ENCODE measurements around the gene FRMD3.

DNA sequence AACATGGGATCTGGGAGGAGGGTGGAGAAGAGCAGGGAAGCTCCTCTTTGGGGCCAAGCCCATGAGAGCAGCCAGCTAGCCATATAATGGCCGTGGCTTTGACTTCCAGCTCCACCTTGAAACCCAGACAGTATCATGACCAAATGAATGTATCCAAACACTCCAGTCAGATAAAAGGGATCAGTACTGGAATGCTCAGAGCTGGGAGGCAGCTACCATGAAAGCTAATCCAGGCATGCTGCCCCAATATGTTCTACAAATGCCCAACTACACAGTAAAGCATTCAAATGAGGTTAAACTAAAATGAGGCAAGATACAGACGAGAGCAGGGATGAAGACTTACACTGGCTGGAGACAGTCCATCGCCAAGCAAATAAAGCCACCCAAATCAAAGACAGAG lies 69.4 kb downstream of the FRMD3 start:
- TF ChIP-seq ETV6 (CRISPR knock-in tag; IDR thresholded peaks at IDR 0.05) (no peak), MXD4 (CRISPR knock-in tag; IDR thresholded peaks at IDR 0.05; ENCODE audit: borderline replicate concordance) (no peak), NR3C1 (CRISPR knock-in tag; conservative IDR thresholded peaks at IDR 0.05; ENCODE audit: low read depth) (no peak), PRRX2 (CRISPR knock-in tag; IDR thresholded peaks at IDR 0.05) (no peak), SOX15 (CRISPR knock-in tag; IDR thresholded peaks at IDR 0.05) (no peak), ZNF138 (CRISPR knock-in tag; conservative IDR thresholded peaks at IDR 0.05) (no peak), SP1 (CRISPR knock-in tag; conservative IDR thresholded peaks at IDR 0.05) (no peak)
- TF ChIP-seq, protein P1, sequence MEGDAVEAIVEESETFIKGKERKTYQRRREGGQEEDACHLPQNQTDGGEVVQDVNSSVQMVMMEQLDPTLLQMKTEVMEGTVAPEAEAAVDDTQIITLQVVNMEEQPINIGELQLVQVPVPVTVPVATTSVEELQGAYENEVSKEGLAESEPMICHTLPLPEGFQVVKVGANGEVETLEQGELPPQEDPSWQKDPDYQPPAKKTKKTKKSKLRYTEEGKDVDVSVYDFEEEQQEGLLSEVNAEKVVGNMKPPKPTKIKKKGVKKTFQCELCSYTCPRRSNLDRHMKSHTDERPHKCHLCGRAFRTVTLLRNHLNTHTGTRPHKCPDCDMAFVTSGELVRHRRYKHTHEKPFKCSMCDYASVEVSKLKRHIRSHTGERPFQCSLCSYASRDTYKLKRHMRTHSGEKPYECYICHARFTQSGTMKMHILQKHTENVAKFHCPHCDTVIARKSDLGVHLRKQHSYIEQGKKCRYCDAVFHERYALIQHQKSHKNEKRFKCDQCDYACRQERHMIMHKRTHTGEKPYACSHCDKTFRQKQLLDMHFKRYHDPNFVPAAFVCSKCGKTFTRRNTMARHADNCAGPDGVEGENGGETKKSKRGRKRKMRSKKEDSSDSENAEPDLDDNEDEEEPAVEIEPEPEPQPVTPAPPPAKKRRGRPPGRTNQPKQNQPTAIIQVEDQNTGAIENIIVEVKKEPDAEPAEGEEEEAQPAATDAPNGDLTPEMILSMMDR (IDR thresholded peaks at IDR 0.05): no peak
- TF ChIP-seq, protein P2, sequence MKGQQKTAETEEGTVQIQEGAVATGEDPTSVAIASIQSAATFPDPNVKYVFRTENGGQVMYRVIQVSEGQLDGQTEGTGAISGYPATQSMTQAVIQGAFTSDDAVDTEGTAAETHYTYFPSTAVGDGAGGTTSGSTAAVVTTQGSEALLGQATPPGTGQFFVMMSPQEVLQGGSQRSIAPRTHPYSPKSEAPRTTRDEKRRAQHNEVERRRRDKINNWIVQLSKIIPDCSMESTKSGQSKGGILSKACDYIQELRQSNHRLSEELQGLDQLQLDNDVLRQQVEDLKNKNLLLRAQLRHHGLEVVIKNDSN (CRISPR knock-in tag; IDR thresholded peaks at IDR 0.05): no peak
- TF ChIP-seq, protein P3, sequence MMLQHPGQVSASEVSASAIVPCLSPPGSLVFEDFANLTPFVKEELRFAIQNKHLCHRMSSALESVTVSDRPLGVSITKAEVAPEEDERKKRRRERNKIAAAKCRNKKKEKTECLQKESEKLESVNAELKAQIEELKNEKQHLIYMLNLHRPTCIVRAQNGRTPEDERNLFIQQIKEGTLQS (CRISPR knock-in tag; conservative IDR thresholded peaks at IDR 0.05): no peak
- TF ChIP-seq, protein P4, sequence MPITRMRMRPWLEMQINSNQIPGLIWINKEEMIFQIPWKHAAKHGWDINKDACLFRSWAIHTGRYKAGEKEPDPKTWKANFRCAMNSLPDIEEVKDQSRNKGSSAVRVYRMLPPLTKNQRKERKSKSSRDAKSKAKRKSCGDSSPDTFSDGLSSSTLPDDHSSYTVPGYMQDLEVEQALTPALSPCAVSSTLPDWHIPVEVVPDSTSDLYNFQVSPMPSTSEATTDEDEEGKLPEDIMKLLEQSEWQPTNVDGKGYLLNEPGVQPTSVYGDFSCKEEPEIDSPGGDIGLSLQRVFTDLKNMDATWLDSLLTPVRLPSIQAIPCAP (CRISPR knock-in tag; IDR thresholded peaks at IDR 0.05): no peak
- TF ChIP-seq, protein P5, sequence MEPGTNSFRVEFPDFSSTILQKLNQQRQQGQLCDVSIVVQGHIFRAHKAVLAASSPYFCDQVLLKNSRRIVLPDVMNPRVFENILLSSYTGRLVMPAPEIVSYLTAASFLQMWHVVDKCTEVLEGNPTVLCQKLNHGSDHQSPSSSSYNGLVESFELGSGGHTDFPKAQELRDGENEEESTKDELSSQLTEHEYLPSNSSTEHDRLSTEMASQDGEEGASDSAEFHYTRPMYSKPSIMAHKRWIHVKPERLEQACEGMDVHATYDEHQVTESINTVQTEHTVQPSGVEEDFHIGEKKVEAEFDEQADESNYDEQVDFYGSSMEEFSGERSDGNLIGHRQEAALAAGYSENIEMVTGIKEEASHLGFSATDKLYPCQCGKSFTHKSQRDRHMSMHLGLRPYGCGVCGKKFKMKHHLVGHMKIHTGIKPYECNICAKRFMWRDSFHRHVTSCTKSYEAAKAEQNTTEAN (CRISPR knock-in tag; IDR thresholded peaks at IDR 0.05): no peak
- TF ChIP-seq, protein P6, sequence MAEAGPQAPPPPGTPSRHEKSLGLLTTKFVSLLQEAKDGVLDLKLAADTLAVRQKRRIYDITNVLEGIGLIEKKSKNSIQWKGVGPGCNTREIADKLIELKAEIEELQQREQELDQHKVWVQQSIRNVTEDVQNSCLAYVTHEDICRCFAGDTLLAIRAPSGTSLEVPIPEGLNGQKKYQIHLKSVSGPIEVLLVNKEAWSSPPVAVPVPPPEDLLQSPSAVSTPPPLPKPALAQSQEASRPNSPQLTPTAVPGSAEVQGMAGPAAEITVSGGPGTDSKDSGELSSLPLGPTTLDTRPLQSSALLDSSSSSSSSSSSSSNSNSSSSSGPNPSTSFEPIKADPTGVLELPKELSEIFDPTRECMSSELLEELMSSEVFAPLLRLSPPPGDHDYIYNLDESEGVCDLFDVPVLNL (CRISPR knock-in tag; IDR thresholded peaks at IDR 0.05; ENCODE audit: borderline replicate concordance, low read depth): no peak

Data from WTC11 (cell line).